ENCODE results near the gene SMCR8. TPM values are rescaled to one million over a fixed set of nuclear protein-coding genes. Genes with fewer than 3 reads are reported as not detected.
A peak's percentile ranks its signal among the peaks of the same experiment; 100 is the strongest.

SMCR8 gene
- total and polyA plus RNA-seq, 9 of the 15 experiments (the other 6 are each of a cell fraction or from before 2014, with no cell fraction given), result 0.25 to 8.8 (median 4.9) TPM

GRCh38 chr17:18363101-18364049, 48.3 kb downstream of the SMCR8 start, which contains the start of gene SHMT1 (continued):
- TF ChIP-seq SREBF1 (IDR thresholded peaks at IDR 0.05; ENCODE audit: borderline replicate concordance, low read depth, low read length) (no peak), ZKSCAN1 (IDR thresholded peaks at IDR 0.05; ENCODE audit: low read depth, low read length) (no peak), ZNF174 (CRISPR knock-in tag; IDR thresholded peaks at IDR 0.05) (no peak), IRF2 (CRISPR knock-in tag; IDR thresholded peaks at IDR 0.05) (no peak), NFE2 (IDR thresholded peaks at IDR 0.05; ENCODE audit: low read depth) (no peak), SP1 (CRISPR knock-in tag; IDR thresholded peaks at IDR 0.05) (peak; percentile 72), ZNF408 (CRISPR knock-in tag; IDR thresholded peaks at IDR 0.05; ENCODE audit: low read depth) (no peak), TAF9B (IDR thresholded peaks at IDR 0.05; ENCODE audit: partially characterized antibody) (no peak), NR2C2 (CRISPR knock-in tag; IDR thresholded peaks at IDR 0.05) (no peak), NR2C2 (tag; IDR thresholded peaks at IDR 0.05) (no peak; the same call in 1 of the 2 replicates), SRSF1 (IDR thresholded peaks at IDR 0.05; ENCODE audit: low read depth, low read length) (no peak), ZNF253 (CRISPR knock-in tag; conservative IDR thresholded peaks at IDR 0.05) (no peak), ETS2 (tag; IDR thresholded peaks at IDR 0.05; ENCODE audit: borderline replicate concordance, poor library complexity, severe bottlenecking) (no peak), XRCC3 (IDR thresholded peaks at IDR 0.05) (no peak), ZNF140 (CRISPR knock-in tag; IDR thresholded peaks at IDR 0.05) (no peak), ZEB2 (IDR thresholded peaks at IDR 0.05) (no peak), RBM22 (IDR thresholded peaks at IDR 0.05; ENCODE audit: low read depth, low read length, poor library complexity, severe bottlenecking) (no peak), FIP1L1 (IDR thresholded peaks at IDR 0.05; ENCODE audit: low read depth, low read length, poor library complexity, severe bottlenecking) (peak; percentile 27), MAZ (CRISPR knock-in tag; conservative IDR thresholded peaks at IDR 0.05 in 1 of 2, IDR thresholded peaks at IDR 0.05 in 1 of 2) (peak; percentile 9 to 57; a peak in 2 of 4 replicates)
- TF ChIP-seq, protein P1, sequence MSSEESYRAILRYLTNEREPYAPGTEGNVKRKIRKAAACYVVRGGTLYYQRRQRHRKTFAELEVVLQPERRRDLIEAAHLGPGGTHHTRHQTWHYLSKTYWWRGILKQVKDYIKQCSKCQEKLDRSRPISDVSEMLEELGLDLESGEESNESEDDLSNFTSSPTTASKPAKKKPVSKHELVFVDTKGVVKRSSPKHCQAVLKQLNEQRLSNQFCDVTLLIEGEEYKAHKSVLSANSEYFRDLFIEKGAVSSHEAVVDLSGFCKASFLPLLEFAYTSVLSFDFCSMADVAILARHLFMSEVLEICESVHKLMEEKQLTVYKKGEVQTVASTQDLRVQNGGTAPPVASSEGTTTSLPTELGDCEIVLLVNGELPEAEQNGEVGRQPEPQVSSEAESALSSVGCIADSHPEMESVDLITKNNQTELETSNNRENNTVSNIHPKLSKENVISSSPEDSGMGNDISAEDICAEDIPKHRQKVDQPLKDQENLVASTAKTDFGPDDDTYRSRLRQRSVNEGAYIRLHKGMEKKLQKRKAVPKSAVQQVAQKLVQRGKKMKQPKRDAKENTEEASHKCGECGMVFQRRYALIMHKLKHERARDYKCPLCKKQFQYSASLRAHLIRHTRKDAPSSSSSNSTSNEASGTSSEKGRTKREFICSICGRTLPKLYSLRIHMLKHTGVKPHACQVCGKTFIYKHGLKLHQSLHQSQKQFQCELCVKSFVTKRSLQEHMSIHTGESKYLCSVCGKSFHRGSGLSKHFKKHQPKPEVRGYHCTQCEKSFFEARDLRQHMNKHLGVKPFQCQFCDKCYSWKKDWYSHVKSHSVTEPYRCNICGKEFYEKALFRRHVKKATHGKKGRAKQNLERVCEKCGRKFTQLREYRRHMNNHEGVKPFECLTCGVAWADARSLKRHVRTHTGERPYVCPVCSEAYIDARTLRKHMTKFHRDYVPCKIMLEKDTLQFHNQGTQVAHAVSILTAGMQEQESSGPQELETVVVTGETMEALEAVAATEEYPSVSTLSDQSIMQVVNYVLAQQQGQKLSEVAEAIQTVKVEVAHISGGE (CRISPR knock-in tag; IDR thresholded peaks at IDR 0.05), result no peak
- TF ChIP-seq, protein P2, sequence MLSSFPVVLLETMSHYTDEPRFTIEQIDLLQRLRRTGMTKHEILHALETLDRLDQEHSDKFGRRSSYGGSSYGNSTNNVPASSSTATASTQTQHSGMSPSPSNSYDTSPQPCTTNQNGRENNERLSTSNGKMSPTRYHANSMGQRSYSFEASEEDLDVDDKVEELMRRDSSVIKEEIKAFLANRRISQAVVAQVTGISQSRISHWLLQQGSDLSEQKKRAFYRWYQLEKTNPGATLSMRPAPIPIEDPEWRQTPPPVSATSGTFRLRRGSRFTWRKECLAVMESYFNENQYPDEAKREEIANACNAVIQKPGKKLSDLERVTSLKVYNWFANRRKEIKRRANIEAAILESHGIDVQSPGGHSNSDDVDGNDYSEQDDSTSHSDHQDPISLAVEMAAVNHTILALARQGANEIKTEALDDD (IDR thresholded peaks at IDR 0.05), result no peak
- TF ChIP-seq, protein P3, sequence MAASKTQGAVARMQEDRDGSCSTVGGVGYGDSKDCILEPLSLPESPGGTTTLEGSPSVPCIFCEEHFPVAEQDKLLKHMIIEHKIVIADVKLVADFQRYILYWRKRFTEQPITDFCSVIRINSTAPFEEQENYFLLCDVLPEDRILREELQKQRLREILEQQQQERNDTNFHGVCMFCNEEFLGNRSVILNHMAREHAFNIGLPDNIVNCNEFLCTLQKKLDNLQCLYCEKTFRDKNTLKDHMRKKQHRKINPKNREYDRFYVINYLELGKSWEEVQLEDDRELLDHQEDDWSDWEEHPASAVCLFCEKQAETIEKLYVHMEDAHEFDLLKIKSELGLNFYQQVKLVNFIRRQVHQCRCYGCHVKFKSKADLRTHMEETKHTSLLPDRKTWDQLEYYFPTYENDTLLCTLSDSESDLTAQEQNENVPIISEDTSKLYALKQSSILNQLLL (CRISPR knock-in tag; IDR thresholded peaks at IDR 0.05; ENCODE audit: borderline replicate concordance), result no peak

All from K562 (cell line).